GM19351 (cell line): ENCODE data around the gene CKLF.

ENCODE experiments used
- ATAC-seq: cut with Tn5 transposase; IDR thresholded peaks from one replicate; pipeline ENCODE4 v1.9.1; 2021; ENCODE audit warnings: mild to moderate bottlenecking, moderate library complexity; ENCODE audit not compliant: unreplicated experiment

Gene CKLF

GRCh38 chr16:66541388-66542355 is 10.7 kb upstream of the CKLF start:
- no peak for ATAC-seq

GRCh38 chr16:66542396-66542795 is 10.0 kb upstream of the CKLF start:
- no peak for ATAC-seq

GRCh38 chr16:66543541-66543940 is 8.8 kb upstream of the CKLF start:
- no peak for ATAC-seq

GRCh38 chr16:66544016-66544757 is 8.2 kb upstream of the CKLF start:
- no peak for ATAC-seq

GRCh38 chr16:66547101-66547989 is 5.0 kb upstream of the CKLF start:
- no peak for ATAC-seq

GRCh38 chr16:66548068-66548467 is 4.3 kb upstream of the CKLF start:
- ATAC-seq, result no peak

- ATAC-seq, result no peak
Measured at GRCh38 chr16:66548868-66549267, 3.5 kb upstream of the CKLF start.

GRCh38 chr16:66549284-66550131 is 2.9 kb upstream of the CKLF start, which contains the start of gene TK2:
Gene TK2, minus strand, starts transcription at chr16:66550122. Its CDS starts 61 bp downstream, at chr16:66550061.
- ATAC-seq, result peak; percentile 32

- no peak for ATAC-seq
Measured at GRCh38 chr16:66551348-66551759, 1.0 kb upstream of the CKLF start.

GRCh38 chr16:66551788-66552285 is 539 bp upstream of the CKLF start:
- ATAC-seq, result peak; percentile 0

GRCh38 chr16:66553223-66553622 is 847 bp downstream of the CKLF start:
- ATAC-seq, result no peak

GRCh38 chr16:66554021-66554420 is 1.6 kb downstream of the CKLF start:
- ATAC-seq, result no peak

GRCh38 chr16:66554495-66554894 is 2.1 kb downstream of the CKLF start:
- no peak for ATAC-seq

- ATAC-seq, result no peak
Measured at GRCh38 chr16:66560107-66560506, 7.7 kb downstream of the CKLF start.

GRCh38 chr16:66561381-66562080 is 9.2 kb downstream of the CKLF start:
- no peak for ATAC-seq

GRCh38 chr16:66562409-66562808 is 10.0 kb downstream of the CKLF start:
- no peak for ATAC-seq

GRCh38 chr16:66562986-66563385 is 10.6 kb downstream of the CKLF start:
- no peak for ATAC-seq

- no peak for ATAC-seq
Measured at GRCh38 chr16:66563574-66564334, 11.4 kb downstream of the CKLF start.
